LNCaP clone FGC (cell line): ENCODE data around the gene LAD1.

Source experiments
- DNase-seq: peaks from one replicate; pipeline ENCODE4 v3.0.0-alpha.2; 2011; ENCODE audit warnings: low read depth
- H3K4me3 ChIP-seq: 2 replicates; pipeline ENCODE4 v1.5.1; 2011; ENCODE audit warnings: mild to moderate bottlenecking, low read depth, low read length, control low read depth
- CTCF ChIP-seq: IDR thresholded peaks from 2 replicates; pipeline ENCODE4 v1.5.1; 2012; ENCODE audit warnings: mild to moderate bottlenecking; ENCODE audit not compliant: control insufficient read depth, insufficient read depth; ENCODE audit errors: extremely low read depth

Gene LAD1

GRCh38 chr1:201359031-201359872 is 39.9 kb downstream of the LAD1 start:
- no peak overlapping the region for H3K4me3 ChIP-seq
- no peak for TF ChIP-seq CTCF
- DNase-seq: no peak

- no peak for TF ChIP-seq CTCF
- DNase-seq: no peak
- no peak overlapping the region for H3K4me3 ChIP-seq
These were observed 40.5 kb downstream of the LAD1 start for GRCh38 chr1:201358596-201358995.

DNA sequence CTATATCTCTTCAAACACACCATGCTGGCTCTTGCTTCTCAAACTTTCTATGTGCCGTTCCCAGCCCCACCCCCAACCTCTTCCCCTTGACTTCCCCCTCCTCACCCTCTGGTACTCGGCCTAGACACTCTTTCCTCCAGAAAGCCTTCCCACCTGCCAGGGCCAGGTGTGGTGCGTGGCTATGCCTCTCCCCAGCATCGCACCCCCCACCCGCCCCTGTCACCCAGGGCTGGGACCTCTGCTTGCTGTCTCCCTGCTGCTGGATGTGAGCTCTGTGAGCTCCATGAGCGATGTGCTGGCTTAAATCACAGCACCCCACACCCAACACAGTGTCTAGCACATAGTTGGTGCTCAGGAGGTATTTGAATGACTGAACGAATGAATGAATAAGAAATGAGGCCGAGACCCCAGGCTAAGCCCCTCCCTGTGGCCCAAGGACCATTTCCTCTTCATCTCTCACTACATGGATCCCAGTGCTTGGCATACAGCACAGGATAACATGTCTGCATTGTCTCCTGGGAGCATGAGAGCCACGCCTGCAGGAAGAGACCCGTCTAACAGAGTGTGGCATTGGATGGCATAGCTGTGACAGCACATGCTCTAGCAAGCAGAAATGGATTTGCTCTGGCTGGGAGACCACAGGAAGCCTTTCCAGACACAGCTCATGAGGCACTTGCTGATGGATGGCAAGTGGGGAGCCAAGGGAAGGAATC is 41.3 kb downstream of the LAD1 start:
- TF ChIP-seq CTCF: no peak
- DNase-seq: no peak

GRCh38 chr1:201357211-201357610 is 41.9 kb downstream of the LAD1 start:
- TF ChIP-seq CTCF: no peak
- DNase-seq: no peak
- no peak overlapping the region for H3K4me3 ChIP-seq

More for the DNA sequence above, 41.3 kb downstream of the LAD1 start:
- H3K4me3 ChIP-seq: no peak overlapping the region

DNA sequence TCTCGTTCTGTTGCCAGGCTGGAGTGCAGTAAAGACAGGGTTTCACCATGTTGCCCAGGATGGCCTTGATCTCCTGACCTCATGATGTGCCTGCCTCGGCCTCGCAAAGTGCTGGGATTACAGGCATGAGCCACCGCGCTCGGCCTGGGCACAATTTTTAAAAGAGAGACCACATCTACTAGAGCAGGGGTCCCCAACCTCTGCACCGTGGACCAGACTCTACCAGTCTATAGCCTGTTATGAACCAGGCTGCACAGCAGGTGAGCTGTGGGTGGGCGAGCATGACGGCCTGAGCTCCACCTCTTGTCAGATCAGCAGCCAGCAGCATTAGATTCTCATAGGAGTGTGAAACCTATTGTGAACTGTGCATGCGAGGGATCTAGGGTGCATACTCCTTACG is 42.4 kb downstream of the LAD1 start:
- DNase-seq: no peak
- no peak for TF ChIP-seq CTCF
- no peak overlapping the region for H3K4me3 ChIP-seq

DNA sequence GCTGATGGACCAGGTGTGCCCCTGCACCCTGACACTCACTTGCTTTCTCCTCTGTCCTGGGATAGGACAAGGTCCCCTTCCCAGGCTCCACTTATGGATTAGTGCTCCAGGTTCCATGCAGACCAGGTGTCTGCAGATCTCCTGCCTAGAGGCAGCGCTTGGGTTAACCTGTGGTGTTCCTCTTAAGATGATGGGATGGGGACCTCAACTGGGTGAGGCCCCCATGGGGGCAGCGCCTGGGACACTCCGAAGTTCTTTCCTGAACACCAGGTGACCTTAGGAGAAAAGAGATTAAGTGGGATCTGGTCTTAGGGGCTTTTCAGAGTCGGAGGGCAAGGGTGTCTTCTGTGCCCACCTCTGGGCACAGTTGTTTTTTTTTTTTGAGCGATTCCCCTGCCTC is 42.9 kb downstream of the LAD1 start:
- DNase-seq: no peak
- no peak for TF ChIP-seq CTCF
- H3K4me3 ChIP-seq: no peak overlapping the region
